Body of pancreas (tissue), 4 donors: Measurements from ENCODE around the gene ITPK1.

Experiments used
- POLR2A ChIP-seq, 3 donors: fragments of 450-650 bp; IDR thresholded peaks; one replicate each; pipeline ENCODE4 v1.6.1; 2016; ENCODE audit warnings: antibody characterized with exemption in 3 of 3, mild to moderate bottlenecking in 2 of 3
- TF ChIP-seq, protein P1 (sequence below), 7 experiments: fragments of 450-650 bp in 4 of 7; fragments of 200-600 bp in 3 of 7; sonication (generic) in 3 of 7; IDR thresholded peaks; one replicate each; pipeline ENCODE4 v1.5.1; 2016 to 2019; ENCODE audit warnings: antibody characterized with exemption in 7 of 7

DNA sequence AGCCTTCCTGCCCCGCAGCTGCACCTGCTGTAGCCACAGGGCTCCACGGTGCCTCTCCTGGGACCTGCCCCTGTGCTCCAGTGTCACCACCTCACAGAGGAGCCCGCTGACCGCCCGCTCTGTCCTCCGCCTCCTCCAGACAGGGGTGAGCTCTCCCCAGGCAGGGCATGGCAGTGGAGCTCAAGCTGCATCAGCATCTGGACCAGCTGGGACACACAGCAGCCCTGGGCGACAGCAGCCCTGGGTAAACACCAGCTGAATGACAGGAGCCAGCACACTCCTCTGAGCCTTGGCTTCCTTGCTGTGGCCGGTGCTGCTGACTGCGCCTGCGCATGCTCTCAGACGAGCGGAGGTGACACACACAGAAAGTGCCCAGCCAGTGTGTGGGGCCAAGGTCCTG, 170.7 kb downstream of the ITPK1 start:
- TF ChIP-seq, protein P1, sequence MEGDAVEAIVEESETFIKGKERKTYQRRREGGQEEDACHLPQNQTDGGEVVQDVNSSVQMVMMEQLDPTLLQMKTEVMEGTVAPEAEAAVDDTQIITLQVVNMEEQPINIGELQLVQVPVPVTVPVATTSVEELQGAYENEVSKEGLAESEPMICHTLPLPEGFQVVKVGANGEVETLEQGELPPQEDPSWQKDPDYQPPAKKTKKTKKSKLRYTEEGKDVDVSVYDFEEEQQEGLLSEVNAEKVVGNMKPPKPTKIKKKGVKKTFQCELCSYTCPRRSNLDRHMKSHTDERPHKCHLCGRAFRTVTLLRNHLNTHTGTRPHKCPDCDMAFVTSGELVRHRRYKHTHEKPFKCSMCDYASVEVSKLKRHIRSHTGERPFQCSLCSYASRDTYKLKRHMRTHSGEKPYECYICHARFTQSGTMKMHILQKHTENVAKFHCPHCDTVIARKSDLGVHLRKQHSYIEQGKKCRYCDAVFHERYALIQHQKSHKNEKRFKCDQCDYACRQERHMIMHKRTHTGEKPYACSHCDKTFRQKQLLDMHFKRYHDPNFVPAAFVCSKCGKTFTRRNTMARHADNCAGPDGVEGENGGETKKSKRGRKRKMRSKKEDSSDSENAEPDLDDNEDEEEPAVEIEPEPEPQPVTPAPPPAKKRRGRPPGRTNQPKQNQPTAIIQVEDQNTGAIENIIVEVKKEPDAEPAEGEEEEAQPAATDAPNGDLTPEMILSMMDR (IDR thresholded peaks at IDR 0.05), result no peak
- TF ChIP-seq POLR2A (IDR thresholded peaks at IDR 0.05), result no peak
